ENCODE results near the gene TTC1.
"Not testable (repeated sequence)": the region's sequence is repeated elsewhere in the genome, so short reads cannot be mapped to it uniquely, and the experiment has no call there.

Gene TTC1

DNA sequence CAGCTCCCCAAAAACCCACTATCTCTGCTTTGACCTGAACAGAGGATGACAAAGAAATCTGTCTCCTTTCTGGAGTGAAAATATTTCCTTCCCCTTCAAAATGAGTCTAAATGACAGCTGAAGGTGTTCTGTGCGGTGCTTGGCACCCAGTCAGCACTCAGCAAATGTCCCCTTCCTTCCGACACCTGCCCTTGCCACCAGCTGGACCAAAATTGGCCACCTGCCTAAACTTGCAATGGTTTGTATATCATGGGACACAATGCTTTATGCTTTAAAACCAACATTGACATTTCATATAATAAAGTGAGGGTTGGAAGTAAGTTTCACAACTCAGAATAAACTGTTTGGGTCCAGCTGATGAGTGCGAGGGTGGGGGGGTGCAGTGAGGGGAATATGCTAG, 7.5 kb upstream of the TTC1 start:
- DNase-seq: peak; percentile 30

DNA sequence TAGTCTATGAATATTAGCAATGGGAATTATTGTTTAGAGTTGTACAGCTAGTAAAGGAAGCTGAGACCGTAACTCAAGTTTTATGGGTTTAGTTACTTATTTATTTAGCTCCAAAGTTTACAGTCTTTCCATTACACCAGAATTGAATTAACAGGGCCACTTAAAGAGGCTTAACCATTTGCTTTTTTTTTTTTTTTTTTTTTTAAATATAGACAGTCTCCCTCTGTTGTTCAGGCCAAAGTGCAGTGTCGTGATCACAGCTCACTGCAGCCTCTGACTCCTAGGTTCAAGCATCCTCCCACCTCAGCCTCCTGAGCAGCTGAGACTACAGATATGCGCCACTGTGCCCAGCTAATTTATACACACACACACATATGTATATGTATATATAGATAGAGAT, 1.4 kb upstream of the TTC1 start:
- no peak for DNase-seq

DNA sequence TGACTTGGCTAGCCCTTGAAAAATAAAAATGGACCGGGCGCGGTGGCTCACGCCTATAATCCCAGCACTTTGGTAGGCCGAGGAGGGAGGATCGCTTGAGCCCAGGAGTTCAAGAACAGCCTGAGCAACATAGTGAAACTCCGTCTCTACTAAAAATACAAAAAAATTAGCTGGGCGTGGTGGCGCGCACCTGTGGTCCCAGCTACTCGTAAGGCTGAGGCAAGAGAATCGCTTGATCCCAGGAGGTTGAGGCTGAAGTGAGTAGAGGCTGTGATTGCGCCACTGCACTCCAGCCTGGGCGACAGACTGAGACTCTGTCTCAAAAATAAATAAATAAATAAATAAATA, 436 bp upstream of the TTC1 start:
- DNase-seq: not testable (repeated sequence)

DNA sequence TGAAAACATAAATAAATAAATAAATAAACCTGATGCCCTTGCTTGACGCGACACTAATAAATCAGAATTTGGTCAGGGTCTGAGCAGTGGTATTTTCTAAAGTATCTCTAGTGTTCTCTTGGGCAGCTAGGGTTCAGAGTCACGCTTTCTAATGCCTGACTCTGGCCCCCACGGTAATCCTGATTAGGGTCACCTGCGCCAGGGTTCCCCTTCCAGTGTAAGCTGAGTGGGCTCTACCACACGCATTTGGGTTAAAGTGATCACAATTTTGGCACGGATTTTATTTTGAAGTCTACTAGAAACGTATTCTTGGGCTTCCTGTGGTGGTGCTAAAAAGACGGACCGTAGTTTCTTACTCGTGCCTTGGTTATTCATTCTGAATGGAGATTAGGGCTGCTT, 651 bp downstream of the TTC1 start:
- DNase-seq: no peak

DNA sequence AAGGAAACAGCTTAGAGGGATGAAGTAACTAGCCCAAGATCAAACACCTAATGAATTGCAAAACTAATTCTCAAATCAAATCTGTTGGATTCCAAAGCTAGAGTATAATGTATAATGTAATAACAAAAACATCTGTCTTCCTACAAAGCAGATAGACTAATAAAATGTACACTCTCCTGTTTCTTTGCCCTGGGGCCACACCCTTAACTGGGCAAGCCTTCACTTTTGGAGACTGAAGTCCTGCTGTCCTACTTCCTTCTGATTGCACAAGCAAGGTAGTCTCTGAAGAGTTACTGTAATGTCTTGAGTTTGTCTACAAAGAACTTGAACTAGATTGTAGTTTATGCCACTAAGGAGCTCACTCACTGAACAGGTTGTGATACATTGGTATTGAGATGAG, 2.5 kb downstream of the TTC1 start:
- DNase-seq: no peak

DNA sequence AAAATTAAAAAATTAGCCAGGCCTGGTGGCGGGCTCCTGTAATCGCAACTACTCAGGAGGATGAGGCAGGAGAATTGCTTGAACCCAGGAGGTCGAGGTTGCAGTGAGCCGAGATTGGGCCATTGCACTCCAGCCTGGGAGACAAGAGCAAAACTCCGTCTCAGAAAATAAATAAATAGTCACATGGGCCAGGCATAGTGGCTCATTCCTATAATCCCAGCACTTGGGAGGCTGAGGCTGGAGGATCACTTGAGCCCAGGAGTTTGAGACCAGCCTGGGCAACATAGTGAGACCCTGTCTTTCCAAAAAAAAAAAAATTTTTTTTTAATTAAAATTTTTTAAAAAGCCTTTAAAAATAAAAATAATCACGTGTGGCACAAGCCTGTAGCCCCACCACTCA, 5.3 kb downstream of the TTC1 start:
- DNase-seq: not testable (repeated sequence)

DNA sequence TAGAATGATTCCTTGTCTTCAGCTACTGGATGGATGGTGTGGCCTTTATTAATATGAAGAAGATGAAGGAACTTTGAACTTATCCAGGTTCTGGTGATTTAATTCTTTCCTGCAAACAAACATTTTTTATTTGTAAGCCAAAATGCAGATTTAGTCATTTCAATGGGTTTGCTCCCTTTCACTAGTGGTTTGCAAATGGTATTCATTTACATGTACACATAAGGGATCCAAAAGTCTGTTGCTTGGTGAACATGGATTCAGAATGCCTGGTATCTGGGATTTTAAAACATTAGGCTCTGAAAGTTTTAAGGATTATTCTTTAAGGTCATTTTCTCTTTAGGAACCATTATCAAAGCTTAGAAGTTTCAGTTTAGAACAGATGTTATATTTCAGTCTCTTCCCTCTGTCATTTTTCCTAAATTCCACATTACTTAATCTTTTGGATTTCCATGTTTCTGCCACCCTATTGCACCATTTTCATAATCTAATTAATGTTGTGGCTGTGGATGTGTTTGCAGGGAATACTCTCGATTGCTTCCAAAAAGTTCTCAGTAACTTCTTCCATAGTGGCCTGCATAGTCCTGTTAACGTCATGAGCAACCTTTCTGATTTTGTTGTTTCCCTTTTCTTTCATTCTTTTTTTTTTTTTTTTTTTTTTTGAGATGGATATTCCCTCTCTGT, 10.1 kb downstream of the TTC1 start:
- no peak for DNase-seq

DNA sequence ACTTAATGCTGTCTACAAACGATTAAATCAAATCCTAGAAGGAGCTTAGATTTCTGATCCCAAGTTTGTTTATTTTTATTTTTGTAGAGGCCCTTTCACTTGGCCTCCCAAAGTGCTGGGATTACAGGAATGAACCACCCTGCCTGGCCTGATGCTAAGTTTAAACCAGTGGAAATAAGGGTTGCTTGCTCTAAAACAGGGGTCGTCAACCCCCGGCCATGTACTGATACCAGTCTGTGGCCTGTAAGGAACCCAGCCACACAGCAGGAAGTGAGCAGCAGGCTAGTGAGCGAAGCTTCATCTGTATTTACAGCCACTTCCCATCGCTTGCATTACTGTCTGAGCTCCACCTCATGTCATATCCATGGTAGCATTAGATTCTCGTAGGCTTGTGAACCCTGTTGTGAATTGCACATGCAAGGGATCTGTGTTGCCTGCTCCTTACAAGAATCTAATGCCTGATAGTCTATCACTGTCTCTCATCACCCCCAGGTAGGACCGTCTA, 11.4 kb downstream of the TTC1 start:
- no peak for DNase-seq

DNA sequence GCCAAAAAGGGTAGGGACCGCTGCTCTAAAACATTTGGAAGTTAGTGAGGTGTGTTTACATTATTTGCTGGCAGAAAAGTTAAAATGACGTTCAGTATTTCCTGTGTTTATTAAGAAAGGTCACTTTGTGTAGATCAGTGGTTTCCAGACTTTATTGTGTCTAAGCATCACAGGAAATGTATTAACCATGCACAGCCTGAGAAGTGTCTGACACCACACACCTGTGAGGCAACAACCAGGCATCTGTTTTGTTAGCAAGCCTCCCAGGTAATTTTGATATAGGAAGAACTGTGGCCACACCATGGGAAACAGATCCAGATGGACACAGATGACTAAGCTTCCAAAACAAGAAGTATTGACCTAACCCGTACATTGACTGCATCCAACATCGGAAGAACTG, 12.0 kb downstream of the TTC1 start:
- no peak for DNase-seq

DNA sequence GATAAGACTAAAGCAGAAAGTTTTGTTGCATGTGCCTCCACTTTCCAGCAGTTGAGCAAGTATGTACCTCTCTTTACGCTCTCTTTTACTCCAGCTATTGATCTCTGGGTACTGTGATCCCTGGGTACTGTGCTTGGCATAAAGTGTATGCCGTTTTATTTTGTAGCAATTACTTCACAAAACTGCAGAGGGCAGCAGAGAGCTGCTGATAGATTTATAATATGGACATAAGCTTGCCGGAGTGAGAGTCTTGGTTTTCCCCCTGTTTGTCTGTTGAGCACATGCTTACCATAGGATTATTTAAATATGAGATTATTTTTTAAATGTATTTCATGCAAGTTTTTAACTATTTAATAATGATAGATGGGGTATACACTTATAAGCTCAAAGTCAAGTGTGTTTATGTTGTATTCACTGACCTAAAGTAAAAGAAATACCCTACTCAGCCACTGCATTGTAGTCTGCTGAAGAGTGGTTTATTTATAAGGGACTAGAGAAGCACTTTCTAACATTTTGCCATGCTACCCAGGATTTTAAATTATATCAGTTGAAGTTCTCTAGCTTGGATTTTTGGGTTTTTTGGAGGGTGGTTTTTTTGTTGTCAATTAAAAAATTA, 13.0 kb downstream of the TTC1 start:
- DNase-seq: peak; percentile 46

DNA sequence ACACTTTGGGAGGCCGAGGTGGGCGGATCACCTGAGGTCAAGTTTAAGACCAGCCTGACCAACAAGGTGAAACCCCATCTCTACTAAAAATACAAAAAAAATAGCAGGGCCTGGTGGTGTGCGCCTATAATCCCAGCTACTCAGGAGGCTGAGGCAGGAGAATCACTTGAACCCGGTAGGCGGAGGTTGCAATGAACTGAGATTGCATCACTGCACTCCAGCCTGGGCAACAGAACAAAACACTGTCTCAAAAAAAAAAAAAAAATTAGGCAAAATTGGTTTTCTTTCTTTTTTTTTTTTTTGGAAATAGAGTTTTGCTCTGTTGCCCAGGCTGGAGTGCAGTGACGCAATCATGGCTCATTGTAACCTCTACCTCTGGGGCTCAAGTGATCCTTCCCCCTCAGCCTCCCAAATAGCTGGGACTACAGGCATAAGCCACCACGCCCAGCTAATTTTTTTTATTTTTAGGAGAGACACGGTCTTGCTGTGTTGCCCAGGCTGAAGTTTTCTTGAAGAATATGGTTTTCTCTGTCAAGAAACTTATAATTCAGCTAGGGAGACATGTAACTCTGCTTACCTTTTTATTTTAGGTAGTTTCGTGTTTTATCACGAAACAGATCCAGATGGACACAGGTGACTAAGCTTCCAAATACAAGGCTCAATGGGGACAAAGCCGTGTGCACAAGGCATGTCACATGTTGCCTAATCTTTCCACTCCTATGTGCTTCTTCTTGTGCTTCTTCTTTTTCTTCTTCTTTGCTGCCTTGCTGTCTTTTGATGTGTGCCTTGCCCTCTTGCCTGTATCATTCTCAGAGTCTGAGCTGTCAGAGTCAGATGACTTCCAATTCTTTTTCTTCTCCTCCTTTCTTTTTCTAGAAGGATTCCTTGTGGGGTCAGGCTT, 14.3 kb downstream of the TTC1 start:
- no peak for DNase-seq

DNA sequence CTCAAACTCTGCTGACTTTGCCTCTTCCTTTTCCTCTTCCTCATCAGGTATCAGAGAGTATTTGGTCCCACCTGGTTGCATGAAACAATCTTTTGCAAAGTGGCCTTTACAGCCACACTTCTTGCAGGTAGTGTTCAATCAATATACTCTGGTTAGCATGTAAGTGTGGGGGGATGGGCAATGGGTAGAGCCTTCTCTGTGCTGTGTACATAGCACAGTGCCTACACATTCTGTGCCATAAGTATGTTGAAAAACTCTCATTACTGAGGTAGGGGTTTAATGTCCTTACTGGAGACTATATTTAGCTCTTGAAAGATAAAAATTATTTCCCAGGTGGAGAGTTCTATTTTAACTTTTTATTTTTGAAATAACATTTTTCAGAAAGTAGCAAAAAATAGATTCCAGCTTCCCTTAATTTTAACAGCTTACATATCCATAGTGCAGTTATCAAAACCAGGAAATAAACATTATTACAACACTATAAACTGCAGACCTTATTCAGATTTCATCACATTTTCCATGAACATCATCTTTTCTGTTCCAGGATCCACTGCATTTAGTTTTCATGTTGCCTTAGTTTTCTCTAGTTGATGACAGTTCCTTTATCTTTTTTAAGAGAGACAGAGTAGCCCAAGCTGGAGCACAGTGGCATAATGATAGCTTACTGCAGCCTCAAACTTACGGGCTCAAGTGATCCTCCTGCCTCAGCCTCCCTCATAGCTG, 15.1 kb downstream of the TTC1 start:
- no peak for DNase-seq

DNA sequence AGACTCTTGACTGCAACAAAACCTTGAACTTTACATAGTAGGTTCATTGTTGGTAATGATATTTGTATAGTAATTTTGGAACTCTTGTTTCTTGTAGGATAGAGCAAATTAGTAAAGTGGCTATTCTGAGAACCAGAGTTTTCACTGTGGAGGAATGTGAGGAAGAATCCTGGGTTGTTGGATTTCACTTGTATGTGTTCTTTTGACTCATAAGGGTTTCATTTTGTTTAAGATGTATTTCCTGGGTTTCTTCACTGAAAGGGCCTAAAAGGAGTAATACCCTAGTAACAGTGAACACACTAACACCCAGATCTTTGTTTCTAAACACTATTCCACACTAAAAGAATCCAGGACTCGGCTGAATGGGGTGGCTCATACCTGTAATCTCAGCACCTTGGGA, 20.1 kb downstream of the TTC1 start:
- no peak for DNase-seq

DNA sequence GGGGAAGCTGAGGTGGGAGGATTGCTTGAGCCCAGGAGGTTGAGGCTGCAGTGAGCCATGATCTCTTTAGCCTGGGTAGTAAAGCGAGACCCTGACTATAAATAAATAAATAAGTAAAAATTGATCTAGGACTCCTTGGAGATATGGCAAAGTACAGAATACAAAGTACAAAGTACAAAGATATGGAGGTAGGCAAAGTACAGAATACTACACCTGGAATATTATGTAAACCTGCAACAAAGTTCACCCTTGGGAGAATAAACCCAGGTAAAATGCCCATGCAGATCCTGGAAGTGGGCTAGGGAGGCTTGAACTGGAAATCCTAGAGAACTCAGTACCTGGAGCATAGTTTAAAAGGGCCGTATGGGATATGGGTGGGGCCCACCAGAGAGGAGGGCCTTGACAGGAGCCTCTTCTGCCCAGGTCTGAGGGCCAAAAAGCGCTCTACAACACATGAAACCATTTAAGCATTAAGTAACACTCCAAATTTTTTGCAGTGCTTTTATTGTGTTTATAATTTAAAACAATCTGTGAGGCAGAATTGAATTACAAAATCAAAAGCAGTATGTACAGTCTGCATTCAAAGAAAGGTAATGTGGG, 20.7 kb downstream of the TTC1 start:
- DNase-seq: no peak

DNA sequence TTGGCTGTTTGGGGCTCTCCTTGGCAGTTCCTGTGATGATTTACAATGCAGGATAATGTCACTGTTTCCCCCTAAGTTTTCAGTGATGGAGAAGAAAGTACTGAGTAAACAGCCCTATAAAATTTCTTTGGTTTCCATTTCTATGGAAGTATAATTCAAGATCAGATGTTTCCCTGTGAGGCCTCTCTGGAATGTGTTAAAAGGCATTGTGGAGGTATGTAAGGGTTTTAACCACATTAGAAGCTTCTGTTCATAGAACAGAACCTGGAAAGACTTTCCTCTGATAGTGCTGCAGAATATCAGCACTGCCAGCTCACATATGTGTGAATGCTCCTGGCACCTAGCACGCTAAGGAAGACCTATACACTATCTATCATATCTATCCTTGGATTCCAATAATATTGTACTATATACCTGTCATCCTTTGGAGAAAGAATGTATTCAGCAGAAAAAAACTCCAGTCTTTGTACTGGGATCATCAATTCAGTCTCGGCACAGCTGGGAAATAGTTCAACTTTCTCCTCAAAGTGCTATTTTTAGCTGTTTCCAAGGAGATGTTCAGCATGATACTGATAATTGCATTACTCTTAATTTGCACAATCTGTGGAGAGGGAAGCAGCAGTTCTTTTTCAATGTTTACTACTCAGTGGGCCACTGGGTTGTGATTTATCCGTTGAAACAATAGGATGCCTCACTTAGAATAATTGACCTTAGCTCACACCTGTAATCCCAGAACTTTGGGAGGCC, 21.9 kb downstream of the TTC1 start:
- no peak for DNase-seq

DNA sequence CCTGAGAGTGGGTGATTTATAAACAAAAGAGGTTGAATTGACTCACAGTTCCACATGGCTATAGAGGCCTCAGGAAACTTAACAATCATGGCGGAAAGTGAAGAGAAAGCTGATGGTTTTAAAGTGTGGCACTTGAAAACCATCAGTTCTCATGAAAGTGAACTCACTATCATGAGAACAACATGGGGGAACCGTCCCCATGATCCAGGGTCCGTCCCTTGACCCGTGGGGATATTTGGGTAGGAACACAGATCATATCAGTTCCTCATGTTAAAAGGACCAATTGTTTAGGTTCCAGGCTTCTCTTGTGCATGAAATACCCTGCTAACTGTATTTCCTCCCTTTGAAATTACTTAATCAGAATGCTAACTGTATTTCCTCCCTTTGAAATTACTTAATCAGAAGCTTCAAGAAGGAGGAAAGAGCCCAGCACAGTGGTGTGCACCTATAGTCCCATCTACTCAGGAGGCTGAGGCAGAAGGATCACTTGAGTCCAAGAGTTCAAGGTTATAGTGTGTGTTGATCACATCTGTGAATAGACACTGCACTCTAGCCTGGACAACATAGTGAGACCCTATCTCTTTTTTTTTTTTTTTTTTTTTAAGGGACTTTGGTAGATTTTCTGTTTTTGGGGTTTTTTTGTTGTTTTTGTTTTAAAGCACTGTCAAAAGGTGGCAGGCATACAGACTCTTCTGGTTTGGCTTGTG, 24.8 kb downstream of the TTC1 start:
- DNase-seq: no peak

DNA sequence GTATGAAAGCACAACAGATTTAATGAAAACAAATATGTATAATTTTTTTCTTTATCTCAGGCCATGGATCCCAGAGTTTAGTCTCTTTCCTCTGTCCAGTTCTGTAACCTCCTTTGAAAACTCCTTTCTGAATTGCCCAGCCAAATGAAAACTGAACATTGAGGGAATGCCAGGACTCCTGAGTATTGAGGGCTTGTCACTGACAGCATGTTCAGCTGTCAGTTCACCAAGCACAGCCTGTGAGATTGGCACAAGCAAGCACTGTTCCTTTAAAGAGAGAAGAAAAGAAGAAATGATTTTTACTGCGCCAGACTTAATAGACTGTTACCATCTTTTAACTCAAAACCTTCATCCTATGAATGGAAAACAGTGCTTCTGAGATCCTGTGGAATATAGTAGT, 27.3 kb downstream of the TTC1 start:
- DNase-seq: no peak

DNA sequence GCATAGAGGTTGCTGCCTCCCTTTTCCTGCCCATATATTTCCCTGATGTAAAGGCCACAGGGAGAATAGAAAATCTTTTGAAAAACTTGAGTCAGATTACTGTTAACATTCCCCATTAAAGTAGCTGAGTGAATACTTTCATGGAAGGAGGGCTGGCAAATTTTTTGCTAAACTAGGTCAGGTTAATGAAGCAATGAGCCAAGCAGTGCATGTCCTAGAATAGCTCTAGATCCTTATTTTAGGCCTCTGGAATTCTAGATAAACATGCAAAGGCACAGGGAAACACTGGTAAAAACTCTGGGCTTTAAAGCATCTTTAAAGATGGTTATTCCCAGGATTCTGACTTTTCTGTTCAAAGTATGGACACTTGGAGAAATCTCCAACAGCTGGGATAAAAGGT, 27.9 kb downstream of the TTC1 start:
- DNase-seq: no peak

DNA sequence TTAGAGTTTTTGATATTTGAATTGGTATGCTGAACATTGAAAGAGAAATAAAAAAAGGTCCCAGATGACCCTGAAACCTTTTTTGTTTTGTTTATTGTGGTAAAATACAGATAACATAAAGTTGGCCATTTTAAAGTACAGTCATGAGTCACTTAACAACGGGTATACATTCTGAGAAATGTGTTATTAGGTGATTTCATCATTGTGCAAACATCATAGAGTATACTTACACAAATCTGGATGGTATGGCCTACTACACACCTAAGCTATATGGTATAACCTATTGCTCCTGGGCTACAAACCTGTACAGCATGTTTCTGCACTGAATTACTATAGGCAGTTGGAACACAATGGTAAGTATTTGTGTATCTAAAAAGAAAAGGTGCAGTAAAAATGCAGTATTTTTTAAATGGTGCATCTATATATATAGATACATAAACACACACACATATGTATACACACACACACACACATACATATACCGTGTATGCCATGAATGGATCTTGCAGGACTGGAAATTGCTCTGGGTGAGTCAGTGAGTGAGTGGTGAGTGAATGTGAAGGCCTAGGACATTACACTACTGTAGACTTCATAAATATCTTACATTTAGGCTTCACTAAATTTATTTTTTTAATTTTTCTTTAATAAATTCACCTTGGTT, 31.0 kb downstream of the TTC1 start:
- no peak for DNase-seq

DNA sequence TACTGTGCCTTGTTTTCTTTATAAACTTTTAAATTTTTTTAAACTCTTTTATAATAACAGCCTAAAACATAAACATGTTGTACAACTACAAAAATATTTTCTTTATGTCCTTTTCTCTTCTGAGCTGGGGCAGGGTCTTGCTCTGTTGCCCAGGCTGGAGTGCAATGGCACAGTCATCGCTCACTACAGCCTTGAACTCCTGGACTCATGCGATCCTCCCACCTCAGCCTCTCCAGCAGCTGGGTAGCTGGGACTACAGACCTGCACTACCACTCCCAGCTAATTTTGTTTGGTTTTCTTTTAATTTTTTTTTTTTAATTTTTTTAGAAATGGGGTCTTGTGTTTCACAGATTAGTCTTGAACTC, 31.5 kb downstream of the TTC1 start:
- no peak for DNase-seq

DNA sequence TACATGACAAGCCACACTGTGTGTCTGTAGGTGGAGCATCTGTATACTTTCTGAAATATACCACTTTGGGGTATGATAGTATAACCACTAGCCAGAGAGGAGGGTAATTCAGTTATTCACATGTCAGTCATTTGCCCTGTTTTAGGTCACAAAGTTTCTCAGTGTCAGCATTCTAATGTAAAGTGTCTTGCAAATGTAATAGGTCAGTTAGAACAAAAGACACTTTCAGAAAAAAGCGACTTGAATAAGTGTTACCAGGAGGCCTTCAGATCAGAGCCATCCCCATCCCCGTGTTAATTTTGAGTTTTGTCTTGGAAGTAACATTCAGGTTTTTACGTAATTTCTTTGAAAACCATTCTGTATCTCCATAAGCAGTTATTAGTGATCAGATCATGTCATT, 33.7 kb downstream of the TTC1 start:
- no peak for DNase-seq
